Endothelial cell of umbilical vein (primary cell): Measurements from ENCODE around the gene CDO1. TPM values are rescaled to one million over a fixed set of nuclear protein-coding genes. Genes with fewer than 3 reads are reported as not detected.

Experiments used
- BruUV-seq: library from RNA; stranded (reverse); fragments of 400-500 nt; replicated peaks from 2 replicates; lab custom pipeline; 2021; lab: Mats Ljungman, UMichigan
- CTCF ChIA-PET: fragments of 300-600, 350-600 bp; sonication (Branson Sonifier 250); formaldehyde crosslinking; loops from one replicate; lab custom pipeline; 2021; ENCODE audit warnings: antibody characterized with exemption, inconsistent platforms; lab: Charles Lee
- POLR2A ChIA-PET: fragments of 300-600, 350-600 bp; sonication (Branson Sonifier 250); formaldehyde crosslinking; loops from one replicate; lab custom pipeline; 2021; ENCODE audit warnings: antibody characterized with exemption, inconsistent platforms; lab: Charles Lee
- DNase-seq: peaks from one replicate; pipeline ENCODE4 v3.0.0-alpha.2; 2011; ENCODE audit warnings: low read depth, low spot score
- FAIRE-seq: peaks from 2 replicates; lab custom pipeline; 2011; peaks lifted over from hg19 to GRCh38; lab: Jason Lieb, UNC
- H2AFZ ChIP-seq: 2 replicates; pipeline ENCODE4 v1.6.0; 2012; ENCODE audit warnings: low read depth, low read length, control low read depth, inconsistent platforms
- H3K27ac ChIP-seq: 2 replicates; pipeline ENCODE4 v1.5.1; 2011; ENCODE audit warnings: low read depth, mild to moderate bottlenecking, control low read depth, low read length, moderate library complexity; ENCODE audit not compliant: insufficient read depth
- H3K27me3 ChIP-seq, 2 experiments: 2 replicates each; pipeline versions ENCODE4 v1.6.0 to v1.6.1; 2011; ENCODE audit warnings: low read length in 2 of 2, mixed read lengths in 1 of 2; ENCODE audit not compliant: control insufficient read depth in 2 of 2, insufficient read depth in 2 of 2
- H3K36me3 ChIP-seq, 2 experiments: 2 replicates in 1 of 2; 3 replicates in 1 of 2; pipeline ENCODE4 v1.5.1; 2011; ENCODE audit warnings: low read length in 2 of 2, mild to moderate bottlenecking in 1 of 2, moderate library complexity in 1 of 2; ENCODE audit not compliant: control insufficient read depth in 2 of 2, insufficient read depth in 2 of 2; ENCODE audit errors: extremely low read depth in 1 of 2
- H3K4me1 ChIP-seq: 3 replicates; pipeline ENCODE4 v1.5.1; 2011; ENCODE audit warnings: mild to moderate bottlenecking, low read length; ENCODE audit not compliant: control insufficient read depth, insufficient read depth; ENCODE audit errors: extremely low read depth
- H3K4me2 ChIP-seq: 2 replicates; pipeline ENCODE4 v1.6.1; 2011; ENCODE audit warnings: low read length, control low read depth, mixed read lengths; ENCODE audit not compliant: insufficient read depth
- H3K4me3 ChIP-seq, 3 experiments: fragments of 200-600 bp in 1 of 3; sonication (generic), shearing (Covaris generic) in 1 of 3; replicated peaks in 1 of 3; 2 replicates each; pipeline ENCODE4 v1.5.1; 2011 to 2016; ENCODE audit warnings: control low read depth in 3 of 3, low read length in 3 of 3, mild to moderate bottlenecking in 2 of 3, inconsistent platforms in 1 of 3, low read depth in 1 of 3, moderate library complexity in 1 of 3; ENCODE audit not compliant: insufficient read depth in 1 of 3
- H3K79me2 ChIP-seq: 2 replicates; pipeline ENCODE4 v1.6.0; 2012; ENCODE audit warnings: low read length, inconsistent platforms; ENCODE audit not compliant: control insufficient read depth, insufficient read depth
- H3K9ac ChIP-seq: replicated peaks from 2 replicates; pipeline ENCODE3; 2011; ENCODE audit warnings: low read length, control low read depth; ENCODE audit not compliant: insufficient read depth; ENCODE audit errors: extremely low read depth
- H3K9me1 ChIP-seq: replicated peaks from 3 replicates; pipeline ENCODE4 v1.6.0; 2011; ENCODE audit warnings: mild to moderate bottlenecking, low read length; ENCODE audit not compliant: control insufficient read depth, insufficient read depth; ENCODE audit errors: extremely low read depth
- H3K9me3 ChIP-seq: replicated peaks from 2 replicates; pipeline ENCODE4 v1.5.1; 2012; ENCODE audit warnings: low read length, inconsistent platforms; ENCODE audit not compliant: control insufficient read depth, insufficient read depth
- H4K20me1 ChIP-seq: replicated peaks from 2 replicates; pipeline ENCODE3; 2011; ENCODE audit warnings: mild to moderate bottlenecking, low read length; ENCODE audit not compliant: control insufficient read depth, insufficient read depth; ENCODE audit errors: extremely low read depth
- EZH2 ChIP-seq: IDR thresholded peaks from 2 replicates; pipeline ENCODE4 v1.6.1; 2012; ENCODE audit warnings: borderline replicate concordance, low read depth, mild to moderate bottlenecking, moderate library complexity, low read length, inconsistent platforms; ENCODE audit not compliant: severe bottlenecking
- FOS ChIP-seq: IDR thresholded peaks from 2 replicates; pipeline ENCODE4 v1.6.1; 2011; ENCODE audit warnings: mild to moderate bottlenecking, low read length, moderate library complexity, borderline replicate concordance; ENCODE audit not compliant: insufficient read depth
- GATA2 ChIP-seq: IDR thresholded peaks from 2 replicates; pipeline ENCODE4 v1.7.0; 2011; ENCODE audit warnings: low read depth, mild to moderate bottlenecking, moderate library complexity, mixed read lengths, low read length; ENCODE audit not compliant: insufficient read length, insufficient read depth
- JUN ChIP-seq: IDR thresholded peaks from 2 replicates; pipeline ENCODE4 v1.6.1; 2011; ENCODE audit warnings: borderline replicate concordance, low read depth; ENCODE audit not compliant: insufficient read length, insufficient read depth
- MYC ChIP-seq: IDR thresholded peaks from one replicate; pipeline ENCODE4 v1.6.1; 2011; ENCODE audit warnings: mild to moderate bottlenecking, low read depth, low read length
- POLR2A ChIP-seq: IDR thresholded peaks from 2 replicates; pipeline ENCODE4 v1.6.1; 2012; ENCODE audit warnings: low read depth, mild to moderate bottlenecking, control low read depth, low read length
- POLR2AphosphoS5 ChIP-seq: IDR thresholded peaks from 2 replicates; pipeline ENCODE4 v1.6.1; 2012; ENCODE audit warnings: low read depth, mild to moderate bottlenecking, control low read depth, low read length, moderate library complexity; ENCODE audit not compliant: insufficient read depth
- dilution Hi-C: fragments of 300-500 bp; cut with MboI; formaldehyde crosslinking; loops from one replicate; pipeline ENCODE4 v1.15.0; 2019; ENCODE audit warnings: low sequenced_read_pairs; ENCODE audit not compliant: extremely low pct_ligation_motif_present
- intact Hi-C: fragments of 100-400 bp; cut with micrococcal nuclease; formaldehyde crosslinking; loops from one replicate; pipeline ENCODE4 v1.10.0; 2022
- polyA plus RNA-seq, 4 experiments: library from polyadenylated mRNA; depleted of rRNA in 3 of 4; stranded (reverse) in 3 of 4; unstranded in 1 of 4; fragments of >200 nt; gene quantifications; 2 replicates each; pipeline versions ENCODE4 v1.2.1 to v1.2.3, GENCODE V29; 2011 to 2012; ENCODE audit warnings: missing spikeins in 1 of 4
- total RNA-seq: library from RNA; stranded (reverse); gene quantifications from 2 replicates; pipeline ENCODE4 v1.2.3, GENCODE V29; 2021
- TF ChIP-seq, protein P1 (sequence below), 2 donors: IDR thresholded peaks; 1 replicate in 1 of 2; 2 replicates in 1 of 2; pipeline ENCODE4 v1.5.1; 2011; ENCODE audit warnings: low read length in 2 of 2, mild to moderate bottlenecking in 2 of 2, moderate library complexity in 2 of 2, control low read depth in 1 of 2, inconsistent platforms in 1 of 2, low read depth in 1 of 2; ENCODE audit not compliant: insufficient read depth in 1 of 2; ENCODE audit errors: extremely low read depth in 1 of 2
- TF ChIP-seq, protein P2 (sequence below): IDR thresholded peaks from 2 replicates; pipeline ENCODE4 v1.6.1; 2011; ENCODE audit not compliant: insufficient read depth, insufficient read length

CDO1 gene
- total and polyA plus RNA-seq, 2 donors (not counting 3 experiments of a cell fraction or from before 2014, with no cell fraction given), result 1.3 to 1.7 TPM

DNA sequence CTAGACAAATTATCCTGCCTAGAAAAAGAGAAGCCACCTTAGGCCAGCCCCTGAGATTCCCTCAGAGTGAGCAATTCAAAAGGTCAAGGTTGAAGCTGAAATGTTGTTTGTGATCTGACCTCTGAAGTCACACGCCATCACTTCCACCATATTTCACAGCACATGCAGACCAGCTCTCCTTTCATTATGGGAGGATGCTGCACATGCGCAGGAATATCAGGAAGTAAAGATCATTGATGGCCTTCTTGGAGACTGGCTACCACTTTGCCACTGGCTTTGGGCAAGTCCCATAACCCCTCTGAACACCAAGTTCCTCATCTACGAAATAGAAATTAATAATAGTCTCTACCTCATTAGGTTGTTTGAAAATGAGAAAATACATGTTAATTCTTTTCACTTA is 39.5 kb downstream of the CDO1 start:
- FAIRE-seq (no peak), DNase-seq (no peak)
- H3K9ac ChIP-seq, result no peak overlapping the region
- no peaks in the 10 kb centered on the region for H3K36me3 ChIP-seq
- intact Hi-C loops, result no loop called here
- H3K27me3 ChIP-seq, result peaks cover 2 to 3% of the 10 kb centered on the region in 2 experiments
- H3K4me1 ChIP-seq, result no peaks in the 10 kb centered on the region
- H3K9me3 ChIP-seq, result no peaks in the 10 kb centered on the region
- no TSS peak for BruUV-seq
- H4K20me1 ChIP-seq, result no peaks in the 10 kb centered on the region
- no peaks in the 10 kb centered on the region for H3K9me1 ChIP-seq
- CTCF ChIA-PET, result no interaction called here
- H2AFZ ChIP-seq, result no peak overlapping the region
- no peak overlapping the region for H3K27ac ChIP-seq
- TF ChIP-seq POLR2AphosphoS5, result no peak
- TF ChIP-seq GATA2, result no peak
- TF ChIP-seq FOS, result no peak
- TF ChIP-seq, protein P1, sequence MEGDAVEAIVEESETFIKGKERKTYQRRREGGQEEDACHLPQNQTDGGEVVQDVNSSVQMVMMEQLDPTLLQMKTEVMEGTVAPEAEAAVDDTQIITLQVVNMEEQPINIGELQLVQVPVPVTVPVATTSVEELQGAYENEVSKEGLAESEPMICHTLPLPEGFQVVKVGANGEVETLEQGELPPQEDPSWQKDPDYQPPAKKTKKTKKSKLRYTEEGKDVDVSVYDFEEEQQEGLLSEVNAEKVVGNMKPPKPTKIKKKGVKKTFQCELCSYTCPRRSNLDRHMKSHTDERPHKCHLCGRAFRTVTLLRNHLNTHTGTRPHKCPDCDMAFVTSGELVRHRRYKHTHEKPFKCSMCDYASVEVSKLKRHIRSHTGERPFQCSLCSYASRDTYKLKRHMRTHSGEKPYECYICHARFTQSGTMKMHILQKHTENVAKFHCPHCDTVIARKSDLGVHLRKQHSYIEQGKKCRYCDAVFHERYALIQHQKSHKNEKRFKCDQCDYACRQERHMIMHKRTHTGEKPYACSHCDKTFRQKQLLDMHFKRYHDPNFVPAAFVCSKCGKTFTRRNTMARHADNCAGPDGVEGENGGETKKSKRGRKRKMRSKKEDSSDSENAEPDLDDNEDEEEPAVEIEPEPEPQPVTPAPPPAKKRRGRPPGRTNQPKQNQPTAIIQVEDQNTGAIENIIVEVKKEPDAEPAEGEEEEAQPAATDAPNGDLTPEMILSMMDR (IDR thresholded peaks at IDR 0.05; ENCODE audit: extremely low read depth in 1 of 2, insufficient read depth in 1 of 2, low read depth in 1 of 2, low read length in 2 of 2), result no peak
- TF ChIP-seq EZH2, result no peak
- no peak for TF ChIP-seq POLR2A
- TF ChIP-seq, protein P2, sequence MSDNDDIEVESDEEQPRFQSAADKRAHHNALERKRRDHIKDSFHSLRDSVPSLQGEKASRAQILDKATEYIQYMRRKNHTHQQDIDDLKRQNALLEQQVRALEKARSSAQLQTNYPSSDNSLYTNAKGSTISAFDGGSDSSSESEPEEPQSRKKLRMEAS, result no peak
- TF ChIP-seq JUN, result no peak
- no peak for TF ChIP-seq MYC
- dilution Hi-C loops, result no loop called here
- POLR2A ChIA-PET, result no interaction called here
- H3K4me3 ChIP-seq, result no peak overlapping the region
- H3K4me2 ChIP-seq, result no peak overlapping the region
- H3K79me2 ChIP-seq, result no peaks in the 10 kb centered on the region
